ENCODE results near the gene PPARG.

Gene PPARG

DNA sequence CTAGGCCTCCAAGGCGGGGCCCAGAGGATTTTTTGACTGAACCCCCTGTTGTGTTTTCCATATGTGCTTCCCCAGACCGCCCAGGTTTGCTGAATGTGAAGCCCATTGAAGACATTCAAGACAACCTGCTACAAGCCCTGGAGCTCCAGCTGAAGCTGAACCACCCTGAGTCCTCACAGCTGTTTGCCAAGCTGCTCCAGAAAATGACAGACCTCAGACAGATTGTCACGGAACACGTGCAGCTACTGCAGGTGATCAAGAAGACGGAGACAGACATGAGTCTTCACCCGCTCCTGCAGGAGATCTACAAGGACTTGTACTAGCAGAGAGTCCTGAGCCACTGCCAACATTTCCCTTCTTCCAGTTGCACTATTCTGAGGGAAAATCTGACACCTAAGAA, 145.0 kb downstream of the PPARG start:
- DNase-seq (ENCODE audit: insufficient read length) (no peak), FAIRE-seq (no peak)
- TF ChIP-seq POLR2A (IDR thresholded peaks at IDR 0.05; ENCODE audit: low read depth, low read length) (no peak), TAF1 (IDR thresholded peaks at IDR 0.05; ENCODE audit: borderline replicate concordance, low read depth, low read length) (no peak)

DNA sequence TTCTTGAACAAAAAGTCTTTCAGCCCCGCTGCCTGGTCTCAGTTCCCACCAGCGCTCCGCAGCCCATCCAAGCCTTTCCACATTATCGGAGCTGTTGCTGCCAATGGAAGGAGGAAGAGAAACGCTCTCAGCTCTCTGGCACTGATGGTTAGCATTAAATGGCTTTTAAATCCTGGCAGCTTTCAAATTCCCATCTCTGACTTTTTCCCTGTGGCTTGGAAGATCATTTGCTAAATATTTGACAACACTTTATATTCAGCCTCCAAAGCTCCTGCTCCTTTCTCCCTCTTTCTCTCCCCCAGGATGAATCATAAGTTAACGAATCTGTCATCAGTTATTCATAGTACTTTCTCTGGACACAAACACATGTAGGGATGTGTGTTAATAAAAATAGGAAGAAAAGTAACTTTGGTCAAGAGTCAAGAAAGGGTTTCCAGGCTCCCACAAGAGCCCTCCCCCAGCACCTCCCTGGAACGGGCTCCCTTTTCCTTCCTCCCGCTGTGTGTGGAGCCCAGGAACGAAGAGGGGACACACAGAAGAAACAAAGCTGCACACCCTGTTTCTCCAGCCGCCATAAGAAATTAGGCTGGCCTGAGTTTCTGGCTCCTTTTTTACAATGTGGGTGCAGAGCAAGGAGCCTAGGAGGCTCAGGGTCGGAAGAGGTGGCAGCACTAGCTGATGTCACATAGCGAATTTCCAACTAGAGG, 147.8 kb downstream of the PPARG start:
- no peak for FAIRE-seq
- no peak for DNase-seq (ENCODE audit: insufficient read length)
- TF ChIP-seq POLR2AphosphoS5 (IDR thresholded peaks at IDR 0.05; ENCODE audit: low read depth, low read length) (no peak), TAF1 (IDR thresholded peaks at IDR 0.05; ENCODE audit: borderline replicate concordance, low read depth, low read length) (no peak), POLR2A (IDR thresholded peaks at IDR 0.05; ENCODE audit: low read depth, low read length) (no peak)

DNA sequence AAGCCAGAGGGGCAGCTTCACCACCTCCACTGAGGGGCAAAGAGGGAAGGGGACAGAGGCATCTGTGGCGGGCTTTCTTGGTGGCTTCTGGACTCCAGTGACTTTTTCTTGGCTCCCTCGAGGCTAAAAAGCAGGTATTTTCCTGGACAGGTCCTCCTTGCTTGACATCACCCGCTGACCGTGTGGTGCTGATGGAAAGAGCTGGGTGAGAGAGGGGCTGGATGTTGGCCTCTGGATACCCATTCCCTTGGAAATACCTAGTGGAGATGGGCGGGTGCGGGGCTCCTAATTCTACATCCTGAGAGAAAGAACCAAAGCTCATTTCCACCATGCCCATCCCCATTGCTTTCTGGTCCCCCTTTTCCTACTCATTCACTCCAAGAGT, 148.3 kb downstream of the PPARG start:
- DNase-seq (ENCODE audit: insufficient read length), result no peak
- TF ChIP-seq TAF1 (IDR thresholded peaks at IDR 0.05; ENCODE audit: borderline replicate concordance, low read depth, low read length) (no peak), POLR2AphosphoS5 (IDR thresholded peaks at IDR 0.05; ENCODE audit: low read depth, low read length) (no peak), POLR2A (IDR thresholded peaks at IDR 0.05; ENCODE audit: low read depth, low read length) (no peak)
- no peak for FAIRE-seq

DNA sequence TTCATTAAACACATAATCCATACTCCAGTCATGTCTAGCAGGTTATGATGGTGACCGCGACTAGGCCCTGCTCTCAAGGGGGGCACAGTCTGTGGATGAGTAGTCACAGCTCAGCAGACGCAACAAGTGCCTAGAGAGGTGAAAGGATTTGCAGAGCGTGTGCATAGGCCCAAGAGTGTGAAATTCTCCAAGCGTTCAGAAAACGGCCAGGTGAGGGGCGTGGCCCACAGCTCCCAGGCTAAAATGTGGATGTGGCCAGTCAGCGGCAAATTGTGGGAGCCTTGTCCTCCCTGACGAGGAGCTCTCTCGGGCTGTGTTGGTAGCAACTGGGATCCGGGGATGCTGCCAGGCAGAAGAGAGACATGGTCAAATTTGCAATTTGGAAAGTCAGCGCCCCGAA, 149.0 kb downstream of the PPARG start:
- FAIRE-seq (no peak), DNase-seq (ENCODE audit: insufficient read length) (no peak)
- TF ChIP-seq POLR2A (IDR thresholded peaks at IDR 0.05; ENCODE audit: low read depth, low read length) (no peak), POLR2AphosphoS5 (IDR thresholded peaks at IDR 0.05; ENCODE audit: low read depth, low read length) (no peak), TAF1 (IDR thresholded peaks at IDR 0.05; ENCODE audit: borderline replicate concordance, low read depth, low read length) (no peak)

DNA sequence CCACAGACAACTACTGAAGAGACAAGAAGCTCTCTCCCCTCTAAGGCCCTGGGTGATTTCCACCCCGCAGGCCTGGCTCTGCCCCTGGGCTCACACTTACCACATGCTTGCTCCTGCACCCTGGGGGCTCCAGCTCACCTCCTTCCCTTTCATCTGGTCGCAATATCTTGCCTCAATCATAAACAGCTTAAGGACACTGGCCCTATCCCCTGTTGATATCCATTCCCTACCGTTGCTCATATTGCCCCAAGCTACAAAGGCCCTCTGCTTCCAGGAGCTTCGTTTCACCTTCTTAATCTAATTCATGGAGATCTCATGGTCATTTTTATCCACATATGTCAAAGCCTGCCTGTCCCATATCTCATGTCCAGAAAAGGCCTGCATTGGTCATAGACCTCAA, 149.4 kb downstream of the PPARG start:
- no peak for FAIRE-seq
- DNase-seq (ENCODE audit: insufficient read length), result no peak
- TF ChIP-seq POLR2A (IDR thresholded peaks at IDR 0.05; ENCODE audit: low read depth, low read length) (no peak), TAF1 (IDR thresholded peaks at IDR 0.05; ENCODE audit: borderline replicate concordance, low read depth, low read length) (no peak), POLR2AphosphoS5 (IDR thresholded peaks at IDR 0.05; ENCODE audit: low read depth, low read length) (no peak)

DNA sequence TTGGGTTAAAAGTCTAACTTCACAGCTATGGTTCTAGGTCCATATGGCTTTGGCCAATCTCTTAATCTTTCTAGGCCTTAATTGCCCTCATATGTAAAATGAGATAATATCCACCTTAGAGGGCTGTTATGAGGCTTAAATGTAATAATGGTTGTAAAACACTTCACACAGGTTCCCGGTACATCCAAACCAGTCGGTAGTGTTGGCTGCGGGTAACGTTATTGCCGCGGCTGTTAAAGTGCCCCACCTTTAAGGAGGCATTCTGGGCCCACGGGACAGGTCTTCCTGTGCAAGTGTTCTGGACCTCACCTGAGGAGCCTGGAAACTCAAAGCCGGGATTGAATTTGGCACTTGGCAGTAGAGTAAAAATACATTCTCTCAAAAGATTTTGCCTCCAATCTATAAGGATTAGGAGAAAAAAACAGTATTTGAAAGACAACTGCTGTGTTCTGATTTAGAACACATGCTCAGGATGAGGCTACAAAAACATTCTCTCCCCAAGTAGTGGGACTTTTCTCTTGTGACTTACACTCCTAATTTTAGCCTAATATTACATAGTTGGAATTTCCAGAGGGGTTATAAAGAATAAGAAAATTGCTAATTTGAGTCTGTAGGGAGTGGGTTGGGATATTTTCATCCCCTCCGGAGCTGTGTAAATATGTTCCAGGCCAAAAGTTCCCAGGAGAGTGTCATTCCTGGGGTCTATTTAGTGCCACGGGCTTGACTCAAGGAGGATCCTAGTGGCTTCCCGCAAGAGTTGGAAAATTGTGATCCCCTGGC, 150.5 kb downstream of the PPARG start:
- TF ChIP-seq TAF1 (IDR thresholded peaks at IDR 0.05; ENCODE audit: borderline replicate concordance, low read depth, low read length) (no peak), POLR2AphosphoS5 (IDR thresholded peaks at IDR 0.05; ENCODE audit: low read depth, low read length) (no peak), POLR2A (IDR thresholded peaks at IDR 0.05; ENCODE audit: low read depth, low read length) (no peak)
- FAIRE-seq (no peak), DNase-seq (ENCODE audit: insufficient read length) (no peak)

DNA sequence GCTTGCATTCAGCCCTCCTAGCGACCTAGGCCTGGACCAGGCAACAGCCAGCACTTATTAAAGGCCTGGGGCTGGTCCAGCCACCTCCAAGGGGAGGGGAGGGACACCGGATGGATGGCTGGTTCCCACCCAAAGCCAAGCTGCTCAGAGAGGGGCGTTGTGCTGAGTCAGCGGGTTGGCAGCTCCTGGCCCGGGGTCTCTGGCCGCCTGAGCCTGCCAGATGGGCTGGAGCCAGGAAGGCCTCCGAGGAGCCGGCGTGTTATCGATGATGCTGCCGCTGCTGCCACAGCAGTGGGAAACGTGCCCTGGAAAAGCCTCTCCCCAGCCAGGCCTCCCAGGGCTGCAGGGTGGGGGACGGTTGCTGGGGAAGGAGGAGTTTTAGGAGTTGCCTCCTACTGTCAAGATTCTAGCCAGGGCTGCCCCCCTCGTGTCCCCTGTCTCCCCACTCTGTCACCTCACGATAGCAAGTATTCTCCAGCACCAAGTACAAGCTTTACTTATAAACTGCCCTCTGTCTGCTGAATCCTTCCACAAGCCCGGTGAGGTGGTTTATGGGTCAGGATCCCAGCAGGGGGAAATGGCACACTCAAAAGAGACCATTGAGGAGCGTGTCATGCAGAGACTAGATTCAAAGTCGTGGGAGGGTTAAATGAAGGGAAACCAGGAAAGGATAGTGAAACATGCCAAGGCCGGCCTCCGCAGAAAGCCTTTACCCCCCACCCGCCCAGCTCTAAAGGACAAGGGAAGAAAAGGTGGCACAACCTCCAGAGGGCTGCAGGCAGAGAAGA, 152.3 kb downstream of the PPARG start:
- no peak for DNase-seq (ENCODE audit: insufficient read length)
- TF ChIP-seq POLR2AphosphoS5 (IDR thresholded peaks at IDR 0.05; ENCODE audit: low read depth, low read length) (no peak), TAF1 (IDR thresholded peaks at IDR 0.05; ENCODE audit: borderline replicate concordance, low read depth, low read length) (no peak), POLR2A (IDR thresholded peaks at IDR 0.05; ENCODE audit: low read depth, low read length) (no peak)
- FAIRE-seq, result no peak

DNA sequence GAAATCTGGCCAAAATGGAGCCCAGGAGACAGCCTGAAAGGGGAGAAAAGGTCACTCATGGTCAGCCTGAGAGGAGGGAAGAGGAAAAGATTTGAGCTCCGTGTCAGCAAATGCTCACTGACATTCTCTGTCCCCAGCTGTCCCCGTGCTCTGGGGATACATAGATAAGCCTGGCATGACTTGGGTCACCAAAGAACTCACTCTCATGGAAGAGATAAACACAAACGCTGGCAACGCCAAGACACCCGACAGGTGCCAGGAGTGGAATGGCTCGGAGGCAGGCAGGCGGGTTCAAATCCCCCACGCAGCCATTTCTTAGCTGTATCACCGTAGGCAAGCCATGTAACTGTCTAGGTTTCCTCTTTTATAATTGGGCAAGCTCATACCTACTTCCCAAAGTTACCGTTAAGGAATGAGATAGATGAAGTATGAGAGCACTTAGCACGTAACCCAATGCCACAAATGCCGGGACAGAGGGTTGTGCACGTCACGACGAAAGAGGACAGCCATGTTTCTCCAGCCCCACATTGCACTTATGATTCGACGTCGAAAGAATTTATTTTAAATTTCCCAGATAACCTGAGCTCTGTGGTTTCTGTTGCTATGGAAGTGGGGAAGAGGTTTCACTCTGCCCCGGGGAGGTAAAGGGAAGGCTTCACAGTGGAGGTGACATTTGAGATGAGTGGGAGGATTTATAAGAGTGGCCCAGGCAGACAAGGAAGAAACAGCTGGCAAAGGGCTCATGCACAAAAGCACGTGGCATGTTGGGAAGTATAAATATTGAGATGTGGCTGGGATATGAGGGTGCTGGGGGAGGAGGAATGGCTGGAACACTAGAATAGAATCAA, 154.0 kb downstream of the PPARG start:
- DNase-seq (ENCODE audit: insufficient read length), result no peak
- TF ChIP-seq TAF1 (IDR thresholded peaks at IDR 0.05; ENCODE audit: borderline replicate concordance, low read depth, low read length), result no peak
- TF ChIP-seq POLR2AphosphoS5 (IDR thresholded peaks at IDR 0.05; ENCODE audit: low read depth, low read length), result no peak
- no peak for TF ChIP-seq POLR2A (IDR thresholded peaks at IDR 0.05; ENCODE audit: low read depth, low read length)
- FAIRE-seq, result no peak

DNA sequence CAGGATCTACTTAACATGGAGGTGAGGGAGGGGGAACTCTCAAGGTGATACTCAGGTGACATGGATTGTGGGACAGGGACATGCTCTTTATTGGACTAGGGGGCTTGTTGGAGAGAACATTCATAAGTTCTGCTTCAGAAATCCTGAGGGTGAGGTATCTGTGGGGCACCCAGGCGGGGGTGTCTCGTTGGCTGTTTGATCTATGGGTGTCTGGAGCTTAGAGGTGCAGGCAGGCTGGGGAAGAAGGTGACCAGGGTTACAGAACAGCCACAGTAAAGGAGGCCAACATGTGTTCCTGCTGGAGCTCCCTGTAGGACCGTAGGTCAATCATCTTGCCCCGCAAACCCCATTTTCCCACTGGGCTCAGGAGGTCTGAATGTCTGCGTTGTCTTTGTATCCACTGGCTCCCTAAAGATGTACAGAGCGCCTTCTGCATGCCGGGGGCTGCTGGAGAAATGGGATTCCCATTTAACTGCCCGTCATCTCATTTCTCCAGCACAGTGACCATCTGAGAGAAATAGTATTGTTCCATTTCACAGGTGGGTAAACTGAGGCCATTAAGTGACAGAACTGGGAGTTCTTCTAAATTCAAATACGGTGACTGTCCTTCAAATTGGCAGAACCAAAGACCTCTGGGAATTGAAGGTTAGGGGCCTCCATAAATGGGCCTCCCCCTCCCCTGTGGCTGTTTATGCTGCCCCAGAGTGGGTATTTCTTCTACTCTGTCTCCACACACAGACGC, 155.1 kb downstream of the PPARG start:
- FAIRE-seq (no peak), DNase-seq (ENCODE audit: insufficient read length) (no peak)
- TF ChIP-seq TAF1 (IDR thresholded peaks at IDR 0.05; ENCODE audit: borderline replicate concordance, low read depth, low read length), result no peak
- no peak for TF ChIP-seq POLR2AphosphoS5 (IDR thresholded peaks at IDR 0.05; ENCODE audit: low read depth, low read length)
- TF ChIP-seq POLR2A (IDR thresholded peaks at IDR 0.05; ENCODE audit: low read depth, low read length), result no peak
